Measurements from ENCODE around the gene ZCCHC7. TPM values are rescaled to one million over a fixed set of nuclear protein-coding genes. Genes with fewer than 3 reads are reported as not detected.

The ZCCHC7 gene
- total and polyA plus RNA-seq, 2 donors (not counting 3 experiments of a cell fraction or from before 2014, with no cell fraction given): 7.4 to 14.8 TPM

DNA sequence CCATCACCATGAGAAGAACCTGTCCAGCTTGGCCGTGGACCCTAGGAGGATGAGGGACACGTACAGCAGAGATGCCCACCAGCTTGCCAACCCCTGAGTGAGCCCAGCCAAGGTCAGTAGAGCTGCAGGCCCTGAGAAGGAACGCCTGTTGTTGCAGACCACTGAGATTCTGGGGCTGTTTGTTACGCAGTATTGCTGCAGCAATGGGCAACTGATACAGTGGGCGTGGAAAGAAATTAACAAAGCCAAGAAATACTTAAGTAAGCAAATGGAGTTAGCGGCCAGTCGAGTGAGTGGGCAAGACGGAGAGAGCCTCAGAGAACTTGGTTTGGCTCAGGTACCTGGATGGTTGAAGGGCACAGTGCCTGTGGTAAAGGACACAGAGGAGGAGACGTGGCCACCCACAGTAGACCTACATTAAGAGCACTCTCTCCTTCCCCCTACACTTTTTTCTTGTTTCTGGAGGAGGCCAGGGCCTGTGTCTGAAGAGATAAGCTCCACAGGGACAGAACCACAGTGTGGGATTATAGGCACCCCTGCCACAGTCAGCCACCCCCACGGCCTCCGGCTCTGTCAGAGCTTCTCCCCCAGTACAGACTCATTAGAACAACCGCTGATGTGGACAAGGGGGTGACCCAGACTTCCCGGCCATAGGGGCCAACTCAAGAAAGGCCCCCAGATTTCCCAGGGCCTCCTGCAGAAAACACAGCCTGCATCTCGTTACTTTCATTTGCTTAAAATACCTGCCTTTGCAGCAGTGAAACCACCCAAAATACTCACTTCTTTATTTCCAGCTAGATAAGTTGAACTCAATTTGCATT, 262.0 kb downstream of the ZCCHC7 start:
- Histone ChIP-seq H3K9me1 (replicated peaks; ENCODE audit: control insufficient read depth, extremely low read depth, insufficient read depth, low read length) (no peaks in the 10 kb centered on the region), H3K79me2 (ENCODE audit: control insufficient read depth, insufficient read depth, low read length) (no peaks in the 10 kb centered on the region), H4K20me1 (replicated peaks; ENCODE audit: control insufficient read depth, extremely low read depth, insufficient read depth, low read length) (no peaks in the 10 kb centered on the region), H3K9me3 (replicated peaks; ENCODE audit: control insufficient read depth, insufficient read depth, low read length) (no peaks in the 10 kb centered on the region), H3K36me3 (ENCODE audit: control insufficient read depth in 2 of 2, extremely low read depth in 1 of 2, insufficient read depth in 2 of 2, low read length in 2 of 2) (no peaks in the 10 kb centered on the region), H3K4me2 (ENCODE audit: insufficient read depth, low read length) (no peak overlapping the region), H3K4me3 (replicated peaks in 1 of 3; ENCODE audit: insufficient read depth in 1 of 3, low read depth in 1 of 3, low read length in 3 of 3) (no peak overlapping the region), H3K9ac (replicated peaks; ENCODE audit: extremely low read depth, insufficient read depth, low read length) (no peak overlapping the region), H3K27me3 (ENCODE audit: control insufficient read depth in 2 of 2, insufficient read depth in 2 of 2, low read length in 2 of 2) (no peaks in the 10 kb centered on the region), H3K4me1 (ENCODE audit: control insufficient read depth, extremely low read depth, insufficient read depth, low read length) (no peaks in the 10 kb centered on the region), H2AFZ (ENCODE audit: low read depth, low read length) (no peak overlapping the region), H3K27ac (ENCODE audit: insufficient read depth, low read depth, low read length) (no peak overlapping the region)
- no peak for FAIRE-seq
- BruUV-seq (replicated peaks): no TSS peak
- ChIA-PET POLR2A (no interaction called here), CTCF (interaction anchor here (1.0 kb wide), 1 partner anchor 387 kb away, joined by 3 read pairs; no protein-coding TSS in a partner anchor)
- dilution Hi-C loops (cut with MboI; ENCODE audit: extremely low pct_ligation_motif_present, low sequenced_read_pairs) (no loop called here), intact Hi-C loops (cut with micrococcal nuclease) (no loop called here)
- DNase-seq (ENCODE audit: low read depth, low spot score): no peak
- TF ChIP-seq GATA2 (IDR thresholded peaks at IDR 0.05; ENCODE audit: insufficient read depth, insufficient read length, low read depth, low read length): no peak
- no peak for TF ChIP-seq POLR2AphosphoS5 (IDR thresholded peaks at IDR 0.05; ENCODE audit: insufficient read depth, low read depth, low read length)
- TF ChIP-seq FOS (IDR thresholded peaks at IDR 0.05; ENCODE audit: borderline replicate concordance, insufficient read depth, low read length): no peak
- TF ChIP-seq POLR2A (IDR thresholded peaks at IDR 0.05; ENCODE audit: low read depth, low read length): no peak
- TF ChIP-seq, protein P1, sequence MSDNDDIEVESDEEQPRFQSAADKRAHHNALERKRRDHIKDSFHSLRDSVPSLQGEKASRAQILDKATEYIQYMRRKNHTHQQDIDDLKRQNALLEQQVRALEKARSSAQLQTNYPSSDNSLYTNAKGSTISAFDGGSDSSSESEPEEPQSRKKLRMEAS (IDR thresholded peaks at IDR 0.05; ENCODE audit: insufficient read depth, insufficient read length): no peak
- TF ChIP-seq CTCF (IDR thresholded peaks at IDR 0.05; ENCODE audit: extremely low read depth in 1 of 2, insufficient read depth in 1 of 2, low read depth in 1 of 2, low read length in 2 of 2): no peak
- no peak for TF ChIP-seq EZH2 (IDR thresholded peaks at IDR 0.05; ENCODE audit: borderline replicate concordance, low read depth, low read length, severe bottlenecking)
- TF ChIP-seq MYC (IDR thresholded peaks at IDR 0.05; ENCODE audit: low read depth, low read length): no peak
- no peak for TF ChIP-seq JUN (IDR thresholded peaks at IDR 0.05; ENCODE audit: borderline replicate concordance, insufficient read depth, insufficient read length, low read depth)
